GM18498 (cell line): Measurements from ENCODE around the gene POLR3H.
"Not testable (repeated sequence)": the region's sequence is repeated elsewhere in the genome, so short reads cannot be mapped to it uniquely, and the experiment has no call there.

Experiments
- ATAC-seq: cut with Tn5 transposase; IDR thresholded peaks from one replicate; pipeline ENCODE4 v1.9.1; 2021; ENCODE audit warnings: mild to moderate bottlenecking, moderate library complexity; ENCODE audit not compliant: unreplicated experiment

The POLR3H gene

GRCh38 chr22:41543854-41544670 lies at the start of gene POLR3H:
POLR3H (minus strand) TSS chr22:41544470; CDS start chr22:41544101, 369 bp downstream.
- ATAC-seq = peak; percentile 93

- ATAC-seq = not testable (repeated sequence)
Measured at GRCh38 chr22:41593336-41593960, 49.2 kb upstream of the POLR3H start.

- ATAC-seq = peak; percentile 87
Measured at GRCh38 chr22:41589391-41590241, 45.3 kb upstream of the POLR3H start, which contains the start of gene PMM1. PMM1 (minus strand) TSS chr22:41589840; CDS start chr22:41589805, 35 bp downstream.

GRCh38 chr22:41587347-41587723 lies 43.1 kb upstream of the POLR3H start:
- no peak for ATAC-seq

- no peak for ATAC-seq
Measured at GRCh38 chr22:41585898-41586297, 41.6 kb upstream of the POLR3H start.

GRCh38 chr22:41584881-41585280 lies 40.6 kb upstream of the POLR3H start:
- ATAC-seq = no peak

- no peak for ATAC-seq
Measured at GRCh38 chr22:41582694-41583093, 38.4 kb upstream of the POLR3H start.

- no peak for ATAC-seq
Measured at GRCh38 chr22:41579997-41580355, 35.7 kb upstream of the POLR3H start.

- no peak for ATAC-seq
Measured at GRCh38 chr22:41579297-41579996, 35.2 kb upstream of the POLR3H start.

- no peak for ATAC-seq
Measured at GRCh38 chr22:41578818-41579217, 34.5 kb upstream of the POLR3H start.

GRCh38 chr22:41578114-41578513 lies 33.8 kb upstream of the POLR3H start:
- no peak for ATAC-seq

GRCh38 chr22:41576877-41577276 lies 32.6 kb upstream of the POLR3H start:
- no peak for ATAC-seq

GRCh38 chr22:41575533-41575932 lies 31.3 kb upstream of the POLR3H start:
- ATAC-seq = no peak

GRCh38 chr22:41574847-41575381 lies 30.6 kb upstream of the POLR3H start:
- no peak for ATAC-seq

GRCh38 chr22:41573677-41574076 lies 29.4 kb upstream of the POLR3H start:
- ATAC-seq = no peak

- ATAC-seq = not testable (repeated sequence)
Measured at GRCh38 chr22:41572305-41572704, 28.0 kb upstream of the POLR3H start.

- no peak for ATAC-seq
Measured at GRCh38 chr22:41571786-41572185, 27.5 kb upstream of the POLR3H start.

- ATAC-seq = no peak
Measured at GRCh38 chr22:41570221-41570620, 26.0 kb upstream of the POLR3H start.

- no peak for ATAC-seq
Measured at GRCh38 chr22:41568811-41569210, 24.5 kb upstream of the POLR3H start.

GRCh38 chr22:41567512-41567768 lies 23.2 kb upstream of the POLR3H start:
- no peak for ATAC-seq
